ENCODE measurements around the gene TNF. TPM values are rescaled to one million over a fixed set of nuclear protein-coding genes. Genes with fewer than 3 reads are reported as not detected.

TNF gene
- total and polyA plus RNA-seq, 7 experiments from 2014 or later = 0.73 to 125 (median 5.4) TPM

DNA sequence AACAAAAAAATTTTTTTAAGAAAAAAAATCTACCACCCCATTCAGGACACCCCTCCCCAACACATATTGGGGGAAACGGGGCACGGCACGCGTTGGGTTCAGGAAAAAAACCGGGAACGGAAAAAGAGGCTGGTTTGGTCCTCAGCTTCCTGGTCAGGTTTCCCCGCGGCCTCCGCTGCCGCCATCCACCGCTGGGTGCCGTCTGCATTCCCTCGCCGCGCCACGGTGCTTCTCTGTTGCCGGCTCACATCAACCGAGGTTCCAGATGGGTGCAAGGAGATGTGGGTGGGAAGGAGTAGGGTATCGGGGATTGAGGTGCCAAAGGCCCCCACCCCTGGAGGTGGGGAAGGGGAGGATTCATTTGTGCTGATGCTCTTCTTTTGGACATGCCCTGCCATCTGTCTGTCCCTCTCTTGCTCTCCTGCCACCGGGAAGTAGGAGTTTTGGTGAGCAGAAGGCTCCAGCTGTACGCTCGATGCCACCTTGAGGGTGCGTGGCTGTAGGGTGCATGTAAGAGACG is 40.8 kb upstream of the TNF start:
- H3K36me3 ChIP-seq (ENCODE audit: control insufficient read depth in 2 of 3, insufficient read depth in 3 of 3, low read length in 3 of 3) = peaks cover 52 to 96% (median 65%) of the 10 kb centered on the region in 3 experiments
- intact Hi-C loops (cut with micrococcal nuclease) = no loop called here
- Mint-ChIP-seq H3K27ac (peak overlapping the region in 1 of 9 donors; percentile 19), H3K4me1 (peaks cover 35 to 65% (median 50%) of the 10 kb centered on the region in 7 donors), H3K4me3 (no peak overlapping the region), H3K27me3 (no peaks in the 10 kb centered on the region), H3K9me3 (no peaks in the 10 kb centered on the region), H3K36me3 (peaks cover 23 to 62% (median 42%) of the 10 kb centered on the region in 5 donors)
- ChIA-PET POLR2A (interaction anchor here (0.7 to 1.0 kb wide), 3 partner anchors 15 to 1054 kb away, joined by 3 to 4 read pairs (median 3); no protein-coding TSS in a partner anchor), CTCF (no interaction called here)
- ATAC-seq = no peak
- H3K4me3 ChIP-seq (ENCODE audit: low read length) = no peak overlapping the region
- peaks cover 9 to 14% of the 10 kb centered on the region in 2 donors for H3K4me1 ChIP-seq (ENCODE audit: control insufficient read depth in 2 of 2, insufficient read depth in 2 of 2, low read length in 2 of 2)
- DNase-seq = no peak
- no peak overlapping the region for H3K27ac ChIP-seq (ENCODE audit: low read depth, low read length)
- H3K9me3 ChIP-seq (ENCODE audit: control insufficient read depth in 2 of 3, low read length in 3 of 3) = no peaks in the 10 kb centered on the region
- no peaks in the 10 kb centered on the region for H3K27me3 ChIP-seq (ENCODE audit: control insufficient read depth in 2 of 2, insufficient read depth in 2 of 2, low read length in 2 of 2)

DNA sequence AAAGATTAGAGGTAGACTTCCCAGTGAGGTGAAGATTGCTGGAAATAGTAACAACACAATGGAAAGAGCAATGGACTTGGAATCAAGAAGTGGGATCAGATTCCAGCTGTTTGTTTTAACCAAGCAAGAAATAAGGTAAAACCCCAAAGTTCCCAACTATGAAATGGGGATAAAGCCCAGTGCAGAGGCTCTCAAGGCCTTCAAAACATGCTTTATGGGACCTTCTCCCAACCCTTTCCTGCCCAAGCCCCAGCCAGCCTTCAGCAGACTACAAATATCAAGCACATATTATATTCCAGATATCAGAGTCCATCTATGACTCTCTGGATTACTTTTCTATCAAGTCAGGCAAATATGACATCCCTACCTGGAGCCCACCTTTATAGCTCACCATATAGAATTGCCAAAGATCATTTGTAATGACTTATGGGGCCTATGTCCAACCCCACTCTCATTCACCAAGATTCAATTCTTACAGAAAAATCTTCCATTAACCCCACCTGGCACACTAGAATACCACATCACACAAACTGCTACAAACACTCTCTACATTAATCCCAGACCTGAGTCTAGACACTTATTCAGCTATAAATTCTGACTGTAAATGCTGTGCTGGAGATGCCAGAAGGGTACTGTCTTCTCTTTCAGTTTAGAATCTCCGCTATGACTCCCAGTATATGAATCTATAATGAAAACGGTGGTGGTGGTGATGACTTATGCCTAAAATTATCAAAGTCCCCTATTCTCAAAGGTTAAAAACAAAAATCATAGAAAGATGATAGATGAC is 39.6 kb upstream of the TNF start:
- DNase-seq = no peak
- Mint-ChIP-seq H3K36me3 (peaks cover 27 to 62% (median 43%) of the 10 kb centered on the region in 5 donors), H3K4me1 (peaks cover 43 to 70% (median 57%) of the 10 kb centered on the region in 7 donors), H3K4me3 (no peak overlapping the region), H3K27me3 (no peaks in the 10 kb centered on the region), H3K27ac (peak overlapping the region in 6 of 9 donors; percentile 6 to 57 (median 40)), H3K9me3 (no peaks in the 10 kb centered on the region)
- Histone ChIP-seq H3K4me1 (ENCODE audit: control insufficient read depth in 2 of 2, insufficient read depth in 2 of 2, low read length in 2 of 2) (peaks cover 20 to 25% of the 10 kb centered on the region in 2 donors), H3K27ac (ENCODE audit: low read depth, low read length) (no peak overlapping the region), H3K4me3 (ENCODE audit: low read length) (no peak overlapping the region), H3K9me3 (ENCODE audit: control insufficient read depth in 2 of 3, low read length in 3 of 3) (no peaks in the 10 kb centered on the region), H3K36me3 (ENCODE audit: control insufficient read depth in 2 of 3, insufficient read depth in 3 of 3, low read length in 3 of 3) (peaks cover 43 to 93% (median 64%) of the 10 kb centered on the region in 3 experiments), H3K27me3 (ENCODE audit: control insufficient read depth in 2 of 2, insufficient read depth in 2 of 2, low read length in 2 of 2) (no peaks in the 10 kb centered on the region)
- CTCF ChIA-PET = interaction anchor here (0.7 kb wide), 1 partner anchor 10 kb away, joined by 3 read pairs; no protein-coding TSS in a partner anchor
- ATAC-seq = no peak
- intact Hi-C loops (cut with micrococcal nuclease) = no loop called here
- POLR2A ChIA-PET = interaction anchor here (0.6 kb wide), 1 partner anchor 40 kb away, joined by 3 read pairs; no protein-coding TSS in a partner anchor

DNA sequence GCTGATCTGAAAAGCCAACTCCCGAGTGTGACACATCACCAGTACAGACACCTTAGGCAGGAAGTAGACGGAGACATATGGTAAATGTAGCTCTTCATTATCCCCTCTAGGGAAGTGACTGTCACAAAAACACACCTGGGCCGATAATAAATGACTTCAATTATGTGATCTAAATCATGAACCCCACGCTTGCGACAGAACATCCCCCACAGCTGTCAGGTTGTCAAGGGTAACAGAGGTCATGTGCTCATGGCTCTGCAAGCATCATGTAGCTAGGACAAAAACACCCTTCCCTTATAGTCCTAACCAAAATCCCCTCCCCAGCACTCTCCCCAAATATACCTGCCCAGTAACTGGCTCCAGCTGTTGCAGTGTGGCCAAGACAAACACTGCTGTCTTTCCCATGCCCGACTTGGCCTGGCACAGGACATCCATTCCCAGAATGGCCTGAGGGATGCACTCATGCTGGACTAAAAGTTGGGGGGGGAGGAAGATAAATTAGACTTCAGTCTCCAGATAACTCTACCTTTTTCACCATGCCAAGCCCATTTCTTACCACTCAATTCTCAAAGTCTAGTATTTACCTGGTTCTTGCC is 36.5 kb upstream of the TNF start:
- DNase-seq (no peak), ATAC-seq (no peak)
- H3K4me3 Mint-ChIP-seq = peak overlapping the region; percentile 73 to 99 (median 98)
- CTCF ChIA-PET = interaction anchor here (0.5 to 1.4 kb wide), 3 partner anchors 41 to 60 kb away, joined by 3 read pairs; no protein-coding TSS in a partner anchor
- peaks cover 0 to 7% (median 0%) of the 10 kb centered on the region in 11 donors for H3K9me3 Mint-ChIP-seq
- peaks cover 29 to 38% of the 10 kb centered on the region in 2 donors for H3K4me1 ChIP-seq (ENCODE audit: control insufficient read depth in 2 of 2, insufficient read depth in 2 of 2, low read length in 2 of 2)
- no peaks in the 10 kb centered on the region for H3K27me3 ChIP-seq (ENCODE audit: control insufficient read depth in 2 of 2, insufficient read depth in 2 of 2, low read length in 2 of 2)
- H3K27ac ChIP-seq (ENCODE audit: low read depth, low read length) = peak overlapping the region; percentile 97
- no peaks in the 10 kb centered on the region for H3K27me3 Mint-ChIP-seq
- peak overlapping the region; percentile 77 for H3K4me3 ChIP-seq (ENCODE audit: low read length)
- POLR2A ChIA-PET = interaction anchor here (0.6 to 53.8 kb wide), 6 partner anchors 10 to 207 kb away, joined by 4 to 3078 read pairs (median 7); partner anchors contain the start of genes AIF1, LST1, LTA and LTB
- H3K36me3 ChIP-seq (ENCODE audit: control insufficient read depth in 2 of 3, insufficient read depth in 3 of 3, low read length in 3 of 3) = peaks cover 22 to 63% (median 47%) of the 10 kb centered on the region in 3 experiments
- no peaks in the 10 kb centered on the region for H3K9me3 ChIP-seq (ENCODE audit: control insufficient read depth in 2 of 3, low read length in 3 of 3)
- intact Hi-C loops (cut with micrococcal nuclease) = no loop called here
- H3K27ac Mint-ChIP-seq = peak overlapping the region; percentile 52 to 100 (median 99)
- H3K36me3 Mint-ChIP-seq = peaks cover 32 to 48% (median 42%) of the 10 kb centered on the region in 5 donors
- peaks cover 39 to 73% (median 61%) of the 10 kb centered on the region in 7 donors for H3K4me1 Mint-ChIP-seq

DNA sequence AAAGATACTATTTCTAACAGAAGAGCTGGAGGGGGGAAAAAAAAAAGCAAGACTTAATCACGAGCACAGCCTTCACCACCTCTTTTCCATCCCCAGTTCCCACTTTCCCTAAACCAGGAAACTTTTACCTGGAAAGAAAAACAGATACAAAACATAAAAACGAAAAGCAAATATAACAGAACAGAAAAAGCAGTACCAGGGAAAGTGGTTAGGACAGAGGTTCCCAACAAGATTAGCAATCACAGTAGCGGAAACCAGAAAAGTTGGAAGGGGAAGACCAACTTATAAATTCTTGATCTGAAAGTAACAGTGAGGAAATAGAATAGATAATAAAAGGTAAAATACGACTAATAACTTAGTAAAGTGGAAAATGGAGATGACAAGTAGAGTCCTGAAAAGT is 34.7 kb upstream of the TNF start:
- Histone ChIP-seq H3K9me3 (ENCODE audit: control insufficient read depth in 2 of 3, low read length in 3 of 3) (no peaks in the 10 kb centered on the region), H3K4me3 (ENCODE audit: low read length) (peak overlapping the region; percentile 77), H3K27me3 (ENCODE audit: control insufficient read depth in 2 of 2, insufficient read depth in 2 of 2, low read length in 2 of 2) (no peaks in the 10 kb centered on the region), H3K36me3 (ENCODE audit: control insufficient read depth in 2 of 3, insufficient read depth in 3 of 3, low read length in 3 of 3) (peaks cover 5 to 45% (median 33%) of the 10 kb centered on the region in 3 experiments), H3K4me1 (ENCODE audit: control insufficient read depth in 2 of 2, insufficient read depth in 2 of 2, low read length in 2 of 2) (peaks cover 29 to 38% of the 10 kb centered on the region in 2 donors), H3K27ac (ENCODE audit: low read depth, low read length) (peak overlapping the region; percentile 97)
- Mint-ChIP-seq H3K27ac (peak overlapping the region; percentile 81 to 100 (median 100)), H3K27me3 (no peaks in the 10 kb centered on the region), H3K4me1 (peaks cover 36 to 70% (median 56%) of the 10 kb centered on the region in 7 donors), H3K36me3 (peaks cover 29 to 40% (median 33%) of the 10 kb centered on the region in 5 donors), H3K4me3 (peak overlapping the region; percentile 84 to 99 (median 98)), H3K9me3 (peaks cover 0 to 7% (median 0%) of the 10 kb centered on the region in 11 donors)
- ChIA-PET POLR2A (interaction anchor here (0.5 to 53.8 kb wide), 21 partner anchors 8 to 1431 kb away, joined by 3 to 3078 read pairs (median 4); partner anchors contain the start of genes AIF1, BAG6, C6orf47 and CSNK2B), CTCF (interaction anchor here (0.6 to 3.3 kb wide), 6 partner anchors 10 to 57 kb away, joined by 3 to 33 read pairs (median 8); no protein-coding TSS in a partner anchor)
- intact Hi-C loops (cut with micrococcal nuclease) = loop anchor here (1.0 to 10.0 kb wide), 9 partner anchors 46 to 655 kb away; partner anchors contain the start of genes BAG6 (in 2 of the 2), ABHD16A (in 1 of the 2), HLA-C (in 1 of the 2) and LY6G6F (in 1 of the 2)
- DNase-seq (no peak), ATAC-seq (no peak)

DNA sequence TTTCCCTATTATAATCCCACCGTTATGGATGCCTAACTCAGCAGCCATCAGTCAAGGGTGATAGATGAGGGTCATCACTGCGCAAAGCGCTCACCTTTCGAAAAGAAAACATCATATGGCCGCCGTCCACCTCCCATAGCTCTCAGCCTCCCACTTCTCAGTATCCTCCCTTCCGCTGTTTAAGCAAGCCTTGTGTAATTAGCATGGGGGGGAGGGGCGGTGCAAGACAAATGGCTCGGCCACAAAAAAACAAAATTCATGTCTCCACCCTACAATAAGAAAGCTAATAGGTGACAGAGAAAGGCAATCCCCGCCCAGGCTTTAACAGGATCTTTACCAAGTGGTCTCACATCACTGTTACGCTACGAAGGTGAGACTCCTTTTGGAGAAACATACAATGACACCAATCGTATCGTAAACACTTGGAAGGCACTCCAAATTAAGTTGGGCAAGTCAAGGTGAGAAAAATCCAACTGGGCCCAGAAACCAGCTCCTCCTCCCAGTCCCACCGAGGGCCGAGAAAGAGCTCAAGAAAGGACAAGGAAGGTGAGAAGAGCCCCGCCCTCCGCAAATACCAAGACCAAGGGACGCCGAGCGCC is 34.2 kb upstream of the TNF start:
- H3K9me3 ChIP-seq (ENCODE audit: control insufficient read depth in 2 of 3, low read length in 3 of 3) = no peaks in the 10 kb centered on the region
- H3K4me1 Mint-ChIP-seq = peaks cover 31 to 66% (median 54%) of the 10 kb centered on the region in 7 donors
- ATAC-seq (peak; percentile 56), DNase-seq (peak; percentile 35 to 85 (median 76))
- POLR2A ChIA-PET = interaction anchor here (0.5 to 53.8 kb wide), 38 partner anchors 9 to 1431 kb away, joined by 3 to 3078 read pairs (median 4); partner anchors contain the start of genes AIF1, BAG6, C6orf47 and CSNK2B
- peak overlapping the region; percentile 97 for H3K27ac ChIP-seq (ENCODE audit: low read depth, low read length)
- peaks cover 4 to 40% (median 28%) of the 10 kb centered on the region in 3 experiments for H3K36me3 ChIP-seq (ENCODE audit: control insufficient read depth in 2 of 3, insufficient read depth in 3 of 3, low read length in 3 of 3)
- H3K27me3 ChIP-seq (ENCODE audit: control insufficient read depth in 2 of 2, insufficient read depth in 2 of 2, low read length in 2 of 2) = no peaks in the 10 kb centered on the region
- peaks cover 0 to 7% (median 0%) of the 10 kb centered on the region in 11 donors for H3K9me3 Mint-ChIP-seq
- H3K4me3 ChIP-seq (ENCODE audit: low read length) = peak overlapping the region; percentile 77
- no peaks in the 10 kb centered on the region for H3K27me3 Mint-ChIP-seq
- H3K4me1 ChIP-seq (ENCODE audit: control insufficient read depth in 2 of 2, insufficient read depth in 2 of 2, low read length in 2 of 2) = peaks cover 29 to 38% of the 10 kb centered on the region in 2 donors
- H3K27ac Mint-ChIP-seq = peak overlapping the region; percentile 90 to 100 (median 100)
- CTCF ChIA-PET = interaction anchor here (0.6 to 3.3 kb wide), 13 partner anchors 10 to 1782 kb away, joined by 3 to 33 read pairs (median 4); partner anchors contain the start of genes NCR3 and NEU1
- intact Hi-C loops (cut with micrococcal nuclease) = loop anchor here (1.0 to 10.0 kb wide), 9 partner anchors 47 to 654 kb away; partner anchors contain the start of genes BAG6 (in 2 of the 2), ABHD16A (in 1 of the 2), HLA-C (in 1 of the 2) and LY6G6F (in 1 of the 2)
- peak overlapping the region; percentile 84 to 99 (median 98) for H3K4me3 Mint-ChIP-seq
- H3K36me3 Mint-ChIP-seq = peaks cover 25 to 35% (median 28%) of the 10 kb centered on the region in 5 donors

All from naive thymus-derived CD4-positive, alpha-beta T cell (primary cell).